H1 (cell line): ENCODE data around the gene GNAI1. TPM values are rescaled to one million over a fixed set of nuclear protein-coding genes. Genes with fewer than 3 reads are reported as not detected.

Experiments used
- CTCF ChIA-PET: fragments of 300-600 bp; sonication (Branson Sonifier 250); formaldehyde crosslinking; loops from one replicate; lab custom pipeline; 2021; ENCODE audit not compliant: partially characterized antibody; lab: Charles Lee
- POLR2A ChIA-PET: fragments of 300-600 bp; sonication (Branson Sonifier 250); formaldehyde crosslinking; loops from one replicate; lab custom pipeline; 2021; ENCODE audit warnings: inconsistent platforms; ENCODE audit not compliant: partially characterized antibody; lab: Charles Lee
- DNase-seq, 2 experiments: peaks; one replicate each; pipeline versions ENCODE4 v3.0.0 to v3.0.0-alpha.2; 2010 to 2022; ENCODE audit warnings: low spot score in 2 of 2, low read depth in 1 of 2, mixed read lengths in 1 of 2
- FAIRE-seq: peaks from 2 replicates; lab custom pipeline; 2011; peaks lifted over from hg19 to GRCh38; lab: Jason Lieb, UNC
- H2AFZ ChIP-seq: 2 replicates; pipeline ENCODE4 v1.8.1; 2012; ENCODE audit warnings: low read length, inconsistent platforms
- H2AK5ac ChIP-seq: 2 replicates; pipeline ENCODE4 v1.6.1; 2013; ENCODE audit warnings: low read depth, low read length
- H2BK120ac ChIP-seq: replicated peaks from 2 replicates; pipeline ENCODE3; 2013; ENCODE audit warnings: low read depth, low read length, inconsistent platforms
- H2BK12ac ChIP-seq: 2 replicates; pipeline ENCODE4 v1.6.1; 2013; ENCODE audit warnings: low read depth, low read length
- H2BK15ac ChIP-seq: 2 replicates; pipeline ENCODE4 v1.6.1; 2013; ENCODE audit warnings: low read length
- H2BK20ac ChIP-seq: 2 replicates; pipeline ENCODE4 v1.6.1; 2013; ENCODE audit warnings: low read length
- H2BK5ac ChIP-seq: 2 replicates; pipeline ENCODE4 v1.6.1; 2013; ENCODE audit warnings: low read depth, low read length
- H3K14ac ChIP-seq: 2 replicates; pipeline ENCODE4 v1.6.1; 2013; ENCODE audit warnings: inconsistent platforms; ENCODE audit not compliant: insufficient read length
- H3K18ac ChIP-seq: 2 replicates; pipeline ENCODE4 v1.6.1; 2013; ENCODE audit warnings: low read length; ENCODE audit errors: extremely low read depth
- H3K23ac ChIP-seq: 2 replicates; pipeline ENCODE4 v1.6.1; 2013; ENCODE audit warnings: inconsistent platforms; ENCODE audit not compliant: insufficient read length
- H3K23me2 ChIP-seq: 2 replicates; pipeline ENCODE4 v1.6.1; 2013; ENCODE audit warnings: low read depth, low read length
- H3K27ac ChIP-seq: 2 replicates; pipeline ENCODE4 v1.6.1; 2011; ENCODE audit warnings: low read depth, low read length, inconsistent platforms
- H3K27me3 ChIP-seq, 4 experiments: replicated peaks in 1 of 4; 1 replicate in 1 of 4; 2 replicates in 3 of 4; pipeline versions ENCODE4 v1.6.1 to v1.8.1; 2011 to 2013; ENCODE audit warnings: low read length in 3 of 4, mild to moderate bottlenecking in 3 of 4, inconsistent platforms in 2 of 4, mixed read lengths in 2 of 4, moderate library complexity in 1 of 4; ENCODE audit not compliant: control insufficient read depth in 3 of 4, insufficient read depth in 3 of 4; ENCODE audit errors: extremely low read depth in 1 of 4
- H3K36me3 ChIP-seq, 4 experiments: 2 replicates each; pipeline versions ENCODE4 v1.6.1 to v1.8.1; 2011 to 2013; ENCODE audit warnings: mild to moderate bottlenecking in 4 of 4, low read length in 3 of 4, moderate library complexity in 2 of 4, control low read depth in 1 of 4, inconsistent platforms in 1 of 4; ENCODE audit not compliant: insufficient read depth in 4 of 4, control insufficient read depth in 2 of 4
- H3K4ac ChIP-seq: replicated peaks from 2 replicates; pipeline ENCODE3; 2013; ENCODE audit warnings: low read length, low read depth, mixed read lengths, inconsistent platforms; ENCODE audit not compliant: insufficient read length
- H3K4me1 ChIP-seq, 4 experiments: replicated peaks in 1 of 4; 1 replicate in 1 of 4; 2 replicates in 3 of 4; pipeline versions ENCODE4 v1.6.1 to v1.8.1; 2011 to 2013; ENCODE audit warnings: low read length in 3 of 4, inconsistent platforms in 2 of 4, mixed read lengths in 1 of 4; ENCODE audit not compliant: insufficient read depth in 4 of 4, control insufficient read depth in 3 of 4
- H3K4me2 ChIP-seq, 2 experiments: 2 replicates each; pipeline versions ENCODE4 v1.6.1 to v1.8.1; 2011 to 2013; ENCODE audit warnings: low read depth in 2 of 2, low read length in 2 of 2, control low read depth in 1 of 2, inconsistent platforms in 1 of 2, mild to moderate bottlenecking in 1 of 2; ENCODE audit not compliant: insufficient read depth in 1 of 2
- H3K4me3 ChIP-seq, 4 experiments: fragments of 200-600, 300-600 bp in 1 of 4; sonication (generic), shearing (Covaris generic), sonication (Bioruptor Twin) in 1 of 4; 2 replicates each; pipeline versions ENCODE4 v1.5.1 to v1.8.1; 2011 to 2016; ENCODE audit warnings: low read length in 4 of 4, low read depth in 3 of 4, control low read depth in 2 of 4, inconsistent platforms in 2 of 4, mild to moderate bottlenecking in 2 of 4, mixed read lengths in 1 of 4, moderate library complexity in 1 of 4; ENCODE audit not compliant: insufficient read depth in 2 of 4; ENCODE audit errors: extremely low read depth in 1 of 4
- H3K56ac ChIP-seq: replicated peaks from 2 replicates; pipeline ENCODE3; 2013; ENCODE audit warnings: low read depth, mild to moderate bottlenecking, mixed read lengths, low read length, inconsistent platforms; ENCODE audit not compliant: insufficient read length
- H3K79me1 ChIP-seq: 2 replicates; pipeline ENCODE4 v1.6.1; 2013; ENCODE audit warnings: low read depth, low read length, control low read depth
- H3K79me2 ChIP-seq, 2 experiments: 2 replicates each; pipeline versions ENCODE4 v1.6.1 to v1.8.1; 2012 to 2013; ENCODE audit warnings: low read length in 2 of 2, mild to moderate bottlenecking in 2 of 2, inconsistent platforms in 1 of 2; ENCODE audit not compliant: insufficient read depth in 2 of 2, control insufficient read depth in 1 of 2
- H3K9ac ChIP-seq, 4 experiments: replicated peaks in 1 of 4; 1 replicate in 1 of 4; 2 replicates in 3 of 4; pipeline versions ENCODE4 v1.6.1 to v1.8.1; 2011 to 2013; ENCODE audit warnings: low read depth in 3 of 4, low read length in 3 of 4, control low read depth in 2 of 4, mild to moderate bottlenecking in 2 of 4, moderate library complexity in 2 of 4, inconsistent platforms in 1 of 4; ENCODE audit errors: extremely low read depth in 1 of 4
- H3K9me3 ChIP-seq, 2 experiments: 2 replicates each; pipeline versions ENCODE4 v1.6.1 to v1.8.1; 2012 to 2013; ENCODE audit warnings: mild to moderate bottlenecking in 2 of 2, moderate library complexity in 2 of 2, control low read depth in 1 of 2, inconsistent platforms in 1 of 2, low read depth in 1 of 2, low read length in 1 of 2, mixed read lengths in 1 of 2; ENCODE audit not compliant: insufficient read depth in 2 of 2
- H4K20me1 ChIP-seq, 2 experiments: replicated peaks in 1 of 2; 2 replicates each; pipeline versions ENCODE3 to v1.8.1; 2011 to 2013; ENCODE audit warnings: inconsistent platforms in 2 of 2, low read length in 2 of 2, mild to moderate bottlenecking in 1 of 2; ENCODE audit not compliant: insufficient read depth in 2 of 2, control insufficient read depth in 1 of 2
- H4K5ac ChIP-seq: 2 replicates; pipeline ENCODE4 v1.6.1; 2013; ENCODE audit warnings: low read length, low read depth, mixed read lengths, inconsistent platforms; ENCODE audit not compliant: insufficient read length
- H4K8ac ChIP-seq: 2 replicates; pipeline ENCODE4 v1.8.0; 2013; ENCODE audit warnings: mild to moderate bottlenecking, moderate library complexity, low read length, inconsistent platforms; ENCODE audit not compliant: insufficient read depth; ENCODE audit errors: extremely low read depth
- H4K91ac ChIP-seq: replicated peaks from 2 replicates; pipeline ENCODE3; 2013; ENCODE audit warnings: low read length, mixed read lengths, inconsistent platforms; ENCODE audit not compliant: insufficient read length
- CHD2 ChIP-seq: IDR thresholded peaks from 2 replicates; pipeline ENCODE4 v1.6.1; 2012; ENCODE audit warnings: low read length, improper control_type of control experiment
- CTCF ChIP-seq, 3 experiments: IDR thresholded peaks; 1 replicate in 2 of 3; 2 replicates in 1 of 3; pipeline versions ENCODE4 v1.5.1 to v1.6.1; 2011; ENCODE audit warnings: low read length in 3 of 3, mild to moderate bottlenecking in 3 of 3, inconsistent platforms in 2 of 3, low read depth in 1 of 3, moderate library complexity in 1 of 3; ENCODE audit not compliant: insufficient read depth in 1 of 3; ENCODE audit errors: control extremely low read depth in 1 of 3
- E2F6 ChIP-seq: IDR thresholded peaks from 2 replicates; pipeline ENCODE4 v1.6.1; 2012; ENCODE audit warnings: inconsistent platforms
- KDM4A ChIP-seq: IDR thresholded peaks from one replicate; pipeline ENCODE4 v1.7.1; 2012; ENCODE audit warnings: low read depth, mild to moderate bottlenecking, moderate library complexity, low read length, inconsistent platforms; ENCODE audit not compliant: severe bottlenecking
- MAFK ChIP-seq: IDR thresholded peaks from 2 replicates; pipeline ENCODE4 v1.6.1; 2012; ENCODE audit warnings: low read depth, mild to moderate bottlenecking, improper control_type of control experiment, low read length
- MAX ChIP-seq: IDR thresholded peaks from 2 replicates; pipeline ENCODE4 v1.6.1; 2012; ENCODE audit warnings: inconsistent platforms
- NRF1 ChIP-seq: IDR thresholded peaks from 2 replicates; pipeline ENCODE4 v1.6.1; 2011; ENCODE audit warnings: mild to moderate bottlenecking, low read depth, low read length, improper control_type of control experiment
- PHF8 ChIP-seq: fragments of 200-600 bp; sonication (generic); conservative IDR thresholded peaks from 2 replicates; pipeline ENCODE4 v1.7.1; 2012; ENCODE audit warnings: low read depth, mild to moderate bottlenecking, inconsistent platforms, low read length, moderate library complexity
- POLR2A ChIP-seq, 2 experiments: IDR thresholded peaks; 1 replicate in 1 of 2; 2 replicates in 1 of 2; pipeline ENCODE4 v1.6.1; 2011; ENCODE audit warnings: low read depth in 2 of 2, low read length in 2 of 2, mild to moderate bottlenecking in 2 of 2; ENCODE audit errors: control extremely low read depth in 1 of 2
- SIN3A ChIP-seq, 2 experiments: IDR thresholded peaks in 1 of 2; conservative IDR thresholded peaks in 1 of 2; 2 replicates each; pipeline ENCODE4 v1.6.1; 2011 to 2012; ENCODE audit warnings: low read length in 2 of 2, improper control_type of control experiment in 1 of 2, low read depth in 1 of 2, mild to moderate bottlenecking in 1 of 2
- SIX5 ChIP-seq: IDR thresholded peaks from 2 replicates; pipeline ENCODE4 v1.6.1; 2011; ENCODE audit warnings: mild to moderate bottlenecking, low read depth, low read length
- TCF12 ChIP-seq: IDR thresholded peaks from 2 replicates; pipeline ENCODE4 v1.6.1; 2011; ENCODE audit warnings: low read depth, mild to moderate bottlenecking, low read length
- ZNF274 ChIP-seq: IDR thresholded peaks from 2 replicates; pipeline ENCODE4 v1.7.0; 2012; ENCODE audit warnings: low read length, borderline replicate concordance; ENCODE audit errors: extremely low read depth
- polyA plus RNA-seq, 7 experiments: library from polyadenylated mRNA; depleted of rRNA in 3 of 7; stranded (reverse) in 5 of 7; unstranded in 2 of 7; fragments of >200 nt in 5 of 7; fragments of 200-250 nt in 2 of 7; gene quantifications; 1 replicate in 5 of 7; 2 replicates in 1 of 7; 4 replicates in 1 of 7; pipeline versions ENCODE4 v1.2.1 to v1.2.3, GENCODE V29; 2011 to 2013; ENCODE audit warnings: missing spikeins in 2 of 7, mixed read lengths in 2 of 7
- total RNA-seq: library from RNA; stranded (reverse); fragmentation: NEBNext Ultra II Directional; extraction: Animal tissue kit (Norgen Biotek cat#: 25700); gene quantifications from 2 replicates; pipeline ENCODE4 v1.2.1, GENCODE V29; 2021

The GNAI1 gene
- total and polyA plus RNA-seq, 2 of the 8 experiments (the other 6 are each of a cell fraction or from before 2014, with no cell fraction given): 8.0 to 29.5 TPM

GRCh38 chr7:80249184-80249583 lies 114.6 kb downstream of the GNAI1 start:
- H3K23me2 ChIP-seq: no peaks in the 10 kb centered on the region
- no peaks in the 10 kb centered on the region for H4K20me1 ChIP-seq
- no peak overlapping the region for H2BK20ac ChIP-seq
- H3K27me3 ChIP-seq: no peaks in the 10 kb centered on the region
- no peak overlapping the region for H3K18ac ChIP-seq
- H3K36me3 ChIP-seq: no peaks in the 10 kb centered on the region
- H3K56ac ChIP-seq: no peak overlapping the region
- no peak overlapping the region for H2AK5ac ChIP-seq
- DNase-seq (no peak), FAIRE-seq (no peak)
- no peak overlapping the region for H3K4me3 ChIP-seq
- no peak overlapping the region for H2BK5ac ChIP-seq
- H3K79me2 ChIP-seq: no peaks in the 10 kb centered on the region
- no peak overlapping the region for H3K27ac ChIP-seq
- H2BK120ac ChIP-seq: no peak overlapping the region
- POLR2A ChIA-PET: no interaction called here
- H4K5ac ChIP-seq: no peak overlapping the region
- H2BK15ac ChIP-seq: no peak overlapping the region
- no peak overlapping the region for H4K91ac ChIP-seq
- no peaks in the 10 kb centered on the region for H3K79me1 ChIP-seq
- no peak overlapping the region for H3K23ac ChIP-seq
- H4K8ac ChIP-seq: no peak overlapping the region
- no peak overlapping the region for H2AFZ ChIP-seq
- no peak overlapping the region for H3K9ac ChIP-seq
- no peaks in the 10 kb centered on the region for H3K9me3 ChIP-seq
- no peaks in the 10 kb centered on the region for H3K4me1 ChIP-seq
- no peak overlapping the region for H2BK12ac ChIP-seq
- no peak overlapping the region for H3K4me2 ChIP-seq
- no peak overlapping the region for H3K14ac ChIP-seq
- CTCF ChIA-PET: no interaction called here
- no peak overlapping the region for H3K4ac ChIP-seq
- TF ChIP-seq CTCF (IDR thresholded peaks at IDR 0.05; ENCODE audit: control extremely low read depth in 1 of 3, insufficient read depth in 1 of 3, low read depth in 1 of 3, low read length in 3 of 3) (no peak), PHF8 (no peak), KDM4A (no peak), POLR2A (IDR thresholded peaks at IDR 0.05; ENCODE audit: control extremely low read depth in 1 of 2, low read depth in 2 of 2, low read length in 2 of 2) (no peak), SIN3A (conservative IDR thresholded peaks at IDR 0.05 in 1 of 2, IDR thresholded peaks at IDR 0.05 in 1 of 2; ENCODE audit: low read depth in 1 of 2, low read length in 2 of 2) (no peak), TCF12 (no peak), CHD2 (no peak), SIX5 (no peak), MAFK (no peak), MAX (no peak), ZNF274 (no peak), NRF1 (no peak), E2F6 (no peak)
